HCT116 (cell line): ENCODE measurements around the gene MTSS2. TPM values are rescaled to one million over a fixed set of nuclear protein-coding genes. Genes with fewer than 3 reads are reported as not detected.

Experiments
- ATAC-seq: fragments of 200-7000 bp; cut with Tn5 transposase; 2 replicates; pipeline ENCODE4 v1.9.1; 2020; ENCODE audit warnings: mild to moderate bottlenecking, moderate library complexity
- BruUV-seq: library from RNA; stranded (reverse); fragments of 400-500 nt; replicated peaks from 2 replicates; lab custom pipeline; 2021; lab: Mats Ljungman, UMichigan
- CTCF ChIA-PET: fragments of 300-600 bp; sonication (Branson Sonifier 250); formaldehyde crosslinking; loops from one replicate; lab custom pipeline; 2021; ENCODE audit warnings: antibody characterized with exemption; lab: Charles Lee
- POLR2A ChIA-PET: fragments of 300-600, 350-600 bp; sonication (Branson Sonifier 250); formaldehyde crosslinking; loops from one replicate; lab custom pipeline; 2021; ENCODE audit warnings: antibody characterized with exemption; lab: Charles Lee
- RAD21 ChIA-PET, 2 experiments: fragments of 300-600 bp; sonication (Branson Sonifier 250); formaldehyde crosslinking; loops; one replicate each; lab custom pipeline; 2023; ENCODE audit warnings: low total read pairs in 2 of 2; ENCODE audit not compliant: uncharacterized antibody in 2 of 2, unreplicated experiment in 2 of 2, low non-redundant PET in 1 of 2; lab: Charles Lee
- DNase-seq: peaks from one replicate; pipeline ENCODE4 v3.0.0-alpha.2; 2010; ENCODE audit warnings: low read depth, low spot score
- H2AFZ ChIP-seq: fragments of 200-600 bp; shearing (Covaris generic), sonication (generic); 2 replicates; pipeline ENCODE4 v1.6.1; 2017; ENCODE audit warnings: low read depth, mixed run types, mixed read lengths, antibody characterized with exemption, low read length; ENCODE audit not compliant: poor library complexity, severe bottlenecking
- H3K27ac ChIP-seq: 2 replicates; pipeline ENCODE4 v1.5.1; 2012; ENCODE audit warnings: low read depth, low read length
- H3K27me3 ChIP-seq: fragments of 200-600 bp; sonication (generic); 2 replicates; pipeline ENCODE4 v1.6.1; 2016; ENCODE audit warnings: mixed run types, low read length, mixed read lengths; ENCODE audit not compliant: insufficient read depth
- H3K36me3 ChIP-seq, 2 experiments: fragments of 200-500 bp in 1 of 2; fragments of 200-600 bp in 1 of 2; sonication (Bioruptor generic) in 1 of 2; sonication (generic) in 1 of 2; 2 replicates each; pipeline versions ENCODE4 v1.5.1 to v1.6.1; 2014 to 2016; ENCODE audit warnings: low read length in 2 of 2, inconsistent platforms in 1 of 2, mixed read lengths in 1 of 2, mixed run types in 1 of 2; ENCODE audit not compliant: insufficient read depth in 2 of 2, control insufficient read depth in 1 of 2
- H3K4me1 ChIP-seq, 2 experiments: fragments of 200-600 bp in 1 of 2; sonication (generic) in 1 of 2; 2 replicates each; pipeline versions ENCODE4 v1.5.1 to v1.6.1; 2012 to 2017; ENCODE audit warnings: low read length in 2 of 2, inconsistent platforms in 1 of 2, mild to moderate bottlenecking in 1 of 2, mixed read lengths in 1 of 2, mixed run types in 1 of 2, moderate library complexity in 1 of 2; ENCODE audit not compliant: insufficient read depth in 2 of 2, control insufficient read depth in 1 of 2
- H3K4me2 ChIP-seq: fragments of 200-600 bp; sonication (generic); 2 replicates; pipeline ENCODE4 v1.6.1; 2017; ENCODE audit warnings: mixed run types, low read length, mixed read lengths
- H3K4me3 ChIP-seq, 2 experiments: fragments of 200-600 bp in 1 of 2; sonication (generic) in 1 of 2; replicated peaks in 1 of 2; 2 replicates each; pipeline ENCODE4 v1.5.1; 2011 to 2016; ENCODE audit warnings: low read length in 2 of 2, control low read depth in 1 of 2, low read depth in 1 of 2, mild to moderate bottlenecking in 1 of 2, mixed read lengths in 1 of 2, mixed run types in 1 of 2
- H3K79me2 ChIP-seq: fragments of 200-600 bp; sonication (generic); 2 replicates; pipeline ENCODE4 v1.6.1; 2017; ENCODE audit warnings: mild to moderate bottlenecking, mixed run types, low read length, moderate library complexity, mixed read lengths; ENCODE audit not compliant: insufficient read depth
- H3K9ac ChIP-seq: fragments of 200-600 bp; sonication (generic); 2 replicates; pipeline ENCODE4 v1.6.1; 2016; ENCODE audit warnings: low read length, mixed read lengths
- H3K9me2 ChIP-seq: fragments of 200-600 bp; sonication (generic), shearing (Covaris generic); 2 replicates; pipeline ENCODE4 v1.6.1; 2017; ENCODE audit warnings: mixed run types, mild to moderate bottlenecking, moderate library complexity; ENCODE audit not compliant: insufficient read depth
- H3K9me3 ChIP-seq, 2 experiments: fragments of 200-500 bp in 1 of 2; fragments of 200-600 bp in 1 of 2; sonication (Bioruptor generic) in 1 of 2; sonication (generic) in 1 of 2; 2 replicates each; pipeline ENCODE4 v1.6.1; 2014 to 2017; ENCODE audit warnings: low read length in 2 of 2, mixed read lengths in 2 of 2, inconsistent platforms in 1 of 2, low read depth in 1 of 2, mild to moderate bottlenecking in 1 of 2, mixed run types in 1 of 2, moderate library complexity in 1 of 2; ENCODE audit not compliant: control insufficient read depth in 1 of 2, insufficient read depth in 1 of 2
- H4K20me1 ChIP-seq: fragments of 200-600 bp; sonication (generic), shearing (Covaris generic); 2 replicates; pipeline ENCODE4 v1.6.1; 2017; ENCODE audit warnings: mixed run types, mild to moderate bottlenecking, moderate library complexity; ENCODE audit not compliant: insufficient read depth
- CTCF ChIP-seq, 3 experiments: fragments of 200-600 bp in 1 of 3; sonication (generic) in 1 of 3; IDR thresholded peaks in 2 of 3; conservative IDR thresholded peaks in 1 of 3; 2 replicates each; pipeline ENCODE4 v1.5.1; 2012 to 2017; ENCODE audit warnings: low read depth in 2 of 3, low read length in 2 of 3, antibody characterized with exemption in 1 of 3, borderline replicate concordance in 1 of 3, control low read depth in 1 of 3, mild to moderate bottlenecking in 1 of 3, mixed read lengths in 1 of 3, mixed run types in 1 of 3, moderate library complexity in 1 of 3; ENCODE audit not compliant: insufficient read depth in 1 of 3
- ELF1 ChIP-seq: IDR thresholded peaks from 2 replicates; pipeline ENCODE4 v1.6.1; 2012; ENCODE audit warnings: low read depth, borderline replicate concordance
- EZH2 ChIP-seq: fragments of 200-600 bp; sonication (generic); IDR thresholded peaks from 2 replicates; pipeline ENCODE4 v1.6.1; 2017; ENCODE audit warnings: antibody characterized with exemption, mixed run types
- FOSL1 ChIP-seq: IDR thresholded peaks from 2 replicates; pipeline ENCODE4 v1.6.1; 2012; ENCODE audit warnings: low read depth
- POLR2A ChIP-seq: IDR thresholded peaks from 2 replicates; pipeline ENCODE4 v1.7.0; 2011; ENCODE audit warnings: borderline replicate concordance; ENCODE audit not compliant: insufficient read depth, insufficient read length; ENCODE audit errors: extremely low read depth
- REST ChIP-seq: IDR thresholded peaks from 2 replicates; pipeline ENCODE4 v1.6.1; 2012; ENCODE audit warnings: low read depth
- SP1 ChIP-seq: IDR thresholded peaks from 2 replicates; pipeline ENCODE4 v1.6.1; 2012; ENCODE audit warnings: low read depth
- SRF ChIP-seq: IDR thresholded peaks from 2 replicates; pipeline ENCODE4 v1.6.1; 2012; ENCODE audit warnings: low read depth
- TCF7L2 ChIP-seq: IDR thresholded peaks from 2 replicates; pipeline ENCODE4 v1.7.0; 2011; ENCODE audit warnings: borderline replicate concordance, inconsistent platforms; ENCODE audit not compliant: insufficient read depth, insufficient read length; ENCODE audit errors: extremely low read depth
- YY1 ChIP-seq: IDR thresholded peaks from 2 replicates; pipeline ENCODE4 v1.6.1; 2011; ENCODE audit warnings: low read length, low read depth, moderate library complexity, mild to moderate bottlenecking; ENCODE audit not compliant: insufficient replicate concordance; ENCODE audit errors: extremely low read depth
- ZFX ChIP-seq: fragments of 450-650 bp; IDR thresholded peaks from 2 replicates; pipeline ENCODE4 v1.6.1; 2017
- ZNF274 ChIP-seq: fragments of 200-500 bp; sonication (Bioruptor generic); IDR thresholded peaks from 2 replicates; pipeline ENCODE4 v1.6.1; 2014; ENCODE audit warnings: mild to moderate bottlenecking, low read depth, low read length, inconsistent platforms
- intact Hi-C: fragments of 100-400 bp; cut with micrococcal nuclease; formaldehyde crosslinking; loops from 2 replicates; pipeline ENCODE4 v1.10.0; 2022
- total RNA-seq: library from RNA; stranded (reverse); gene quantifications from one replicate; pipeline ENCODE4 v1.2.1, GENCODE V29; 2021; ENCODE audit not compliant: unreplicated experiment

The MTSS2 gene
- total RNA-seq, 1 experiment from 2014 or later, result 41.8 TPM

- Histone ChIP-seq H3K36me3 (peaks cover 0 to 6% of the 10 kb centered on the region in 2 experiments; a peak in 1 of 4 replicates), H3K4me1 (no peaks in the 10 kb centered on the region), H3K4me3 (no peak overlapping the region), H4K20me1 (no peaks in the 10 kb centered on the region), H3K27ac (no peak overlapping the region), H3K4me2 (no peak overlapping the region), H3K27me3 (no peaks in the 10 kb centered on the region), H2AFZ (no peak overlapping the region), H3K9me3 (no peaks in the 10 kb centered on the region), H3K79me2 (no peaks in the 10 kb centered on the region), H3K9ac (no peak overlapping the region), H3K9me2 (no peaks in the 10 kb centered on the region)
- ChIA-PET RAD21 (no interaction called here), CTCF (no interaction called here), POLR2A (no interaction called here)
- BruUV-seq, result no TSS peak
- ATAC-seq (0 out of 2 replicates have a peak, but pooled peaks have one; percentile 3), DNase-seq (no peak)
- TF ChIP-seq ZNF274 (no peak), SRF (no peak), ZFX (no peak), CTCF (IDR thresholded peaks at IDR 0.05 in 2 of 3, conservative IDR thresholded peaks at IDR 0.05 in 1 of 3; ENCODE audit: borderline replicate concordance in 1 of 3, insufficient read depth in 1 of 3, low read depth in 2 of 3, low read length in 2 of 3) (no peak), POLR2A (no peak), FOSL1 (no peak), YY1 (no peak), SP1 (no peak), EZH2 (no peak), ELF1 (no peak), REST (no peak), TCF7L2 (no peak)
- intact Hi-C loops, result loop anchor here (10.0 kb wide), 1 partner anchor 135 kb away; the partner anchor contains the start of genes COG4 and SF3B3
Observed at GRCh38 chr16:70659953-70660671, 25.7 kb downstream of the MTSS2 start.
